ACC112 (cell line): ENCODE measurements around the gene SLFN13.
"Not testable (repeated sequence)": the region's sequence is repeated elsewhere in the genome, so short reads cannot be mapped to it uniquely, and the experiment has no call there.

Experiments used
- H2AFZ ChIP-seq: fragments of 200-600 bp; sonication (generic); one replicate; pipeline ENCODE4 v1.6.0; 2017; ENCODE audit warnings: antibody characterized with exemption, low read length; ENCODE audit not compliant: unreplicated experiment
- H3K27ac ChIP-seq: fragments of 200-600 bp; sonication (generic); 2 replicates; pipeline ENCODE4 v1.5.1; 2014; ENCODE audit warnings: low read depth, mild to moderate bottlenecking, antibody characterized with exemption, low read length, moderate library complexity
- H3K27me3 ChIP-seq: fragments of 200-600 bp; sonication (generic); 2 replicates; pipeline ENCODE4 v1.6.1; 2014; ENCODE audit warnings: mild to moderate bottlenecking, antibody characterized with exemption, low read length, moderate library complexity, mixed read lengths; ENCODE audit not compliant: insufficient read depth
- H3K36me3 ChIP-seq: fragments of 200-600 bp; sonication (generic); 2 replicates; pipeline ENCODE4 v1.6.1; 2016; ENCODE audit warnings: mild to moderate bottlenecking, antibody characterized with exemption, low read length, moderate library complexity, mixed read lengths; ENCODE audit not compliant: insufficient read depth
- H3K4me1 ChIP-seq: fragments of 200-600 bp; sonication (generic); one replicate; pipeline ENCODE4 v1.6.1; 2016; ENCODE audit warnings: low read length, mixed read lengths; ENCODE audit not compliant: insufficient read depth, unreplicated experiment, control insufficient read depth
- H3K4me3 ChIP-seq: fragments of 200-600 bp; sonication (generic); 2 replicates; pipeline ENCODE4 v1.5.1; 2014; ENCODE audit warnings: mild to moderate bottlenecking, low read depth, low read length
- H3K79me2 ChIP-seq: fragments of 200-600 bp; sonication (generic); one replicate; pipeline ENCODE4 v1.6.0; 2016; ENCODE audit warnings: low read length; ENCODE audit not compliant: control insufficient read depth, unreplicated experiment, insufficient read depth

Gene SLFN13

GRCh38 chr17:35393783-35394182 lies 54.8 kb downstream of the SLFN13 start:
- not testable (repeated sequence) for H3K4me1 ChIP-seq, H3K27ac ChIP-seq, H2AFZ ChIP-seq, H3K36me3 ChIP-seq, H3K27me3 ChIP-seq, H3K79me2 ChIP-seq, H3K4me3 ChIP-seq

GRCh38 chr17:35390663-35391062 lies 57.9 kb downstream of the SLFN13 start:
- no peak overlapping the region for H3K4me3 ChIP-seq
- H3K4me1 ChIP-seq: no peaks in the 10 kb centered on the region
- H3K79me2 ChIP-seq: no peaks in the 10 kb centered on the region
- H3K27me3 ChIP-seq: no peaks in the 10 kb centered on the region; the same call in 1 of the 2 replicates
- H2AFZ ChIP-seq: no peak overlapping the region
- no peak overlapping the region for H3K27ac ChIP-seq
- H3K36me3 ChIP-seq: no peaks in the 10 kb centered on the region

- no peaks in the 10 kb centered on the region for H3K79me2 ChIP-seq
- H3K4me3 ChIP-seq: no peak overlapping the region
- no peak overlapping the region for H3K27ac ChIP-seq
- no peaks in the 10 kb centered on the region; the same call in 1 of the 2 replicates for H3K27me3 ChIP-seq
- H2AFZ ChIP-seq: no peak overlapping the region
- H3K4me1 ChIP-seq: no peaks in the 10 kb centered on the region
- no peaks in the 10 kb centered on the region for H3K36me3 ChIP-seq
Measured at GRCh38 chr17:35390156-35390555, 58.4 kb downstream of the SLFN13 start.

DNA sequence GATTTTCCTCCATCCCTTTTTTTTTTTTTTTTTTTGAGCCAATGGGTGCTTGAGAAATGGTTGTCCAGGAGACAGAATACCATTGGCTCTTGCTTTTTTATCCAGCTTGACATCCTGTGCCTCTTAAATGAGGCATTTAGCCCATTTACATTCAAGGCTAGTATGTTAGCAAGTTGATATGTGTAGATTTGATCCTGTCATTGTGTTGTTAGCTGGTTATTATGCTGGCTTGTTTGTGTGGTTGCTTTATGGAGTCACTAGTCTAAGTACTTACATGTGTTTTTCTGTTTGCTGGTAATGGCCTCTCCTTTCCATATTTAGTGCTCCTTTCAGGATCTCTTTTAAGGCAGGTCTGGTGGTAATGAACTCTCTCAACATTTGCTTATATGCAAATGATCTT lies 61.1 kb downstream of the SLFN13 start:
- Histone ChIP-seq H2AFZ (no peak overlapping the region), H3K4me1 (no peaks in the 10 kb centered on the region), H3K27ac (no peak overlapping the region), H3K27me3 (no peaks in the 10 kb centered on the region; the same call in 1 of the 2 replicates), H3K36me3 (no peaks in the 10 kb centered on the region), H3K4me3 (no peak overlapping the region), H3K79me2 (no peaks in the 10 kb centered on the region)
